Panc1 (cell line): ENCODE measurements around the gene GPHN. TPM values are rescaled to one million over a fixed set of nuclear protein-coding genes. Genes with fewer than 3 reads are reported as not detected.

ENCODE experiments used
- ATAC-seq: fragments of 200-7000 bp; cut with Tn5 transposase; 2 replicates; pipeline ENCODE4 v1.9.1; 2020; ENCODE audit warnings: mild to moderate bottlenecking, moderate library complexity
- BruUV-seq: library from RNA; stranded (reverse); fragments of 400-500 nt; replicated peaks from 2 replicates; lab custom pipeline; 2021; lab: Mats Ljungman, UMichigan
- CTCF ChIA-PET: fragments of 300-600 bp; sonication (Branson Sonifier 250); formaldehyde crosslinking; loops from one replicate; lab custom pipeline; 2022; ENCODE audit warnings: antibody characterized with exemption; lab: Charles Lee
- POLR2A ChIA-PET: fragments of 300-600 bp; sonication (Branson Sonifier 250); formaldehyde crosslinking; loops from one replicate; lab custom pipeline; 2022; ENCODE audit warnings: antibody characterized with exemption; lab: Charles Lee
- DNase-seq: peaks from one replicate; pipeline ENCODE4 v3.0.0-alpha.2; 2010; ENCODE audit warnings: low read depth, low spot score
- H3K27ac ChIP-seq: 2 replicates; pipeline ENCODE4 v1.5.1; 2011; ENCODE audit warnings: mild to moderate bottlenecking, low read length, inconsistent platforms
- H3K27me3 ChIP-seq: fragments of 200-500 bp; sonication (Bioruptor generic); 2 replicates; pipeline ENCODE4 v1.6.0; 2014; ENCODE audit warnings: low read length, inconsistent platforms; ENCODE audit not compliant: control insufficient read depth, insufficient read depth
- H3K36me3 ChIP-seq: fragments of 200-500 bp; sonication (Bioruptor generic); 2 replicates; pipeline ENCODE4 v1.5.1; 2014; ENCODE audit warnings: inconsistent platforms, mild to moderate bottlenecking, low read length, moderate library complexity; ENCODE audit not compliant: control insufficient read depth, insufficient read depth
- H3K4me1 ChIP-seq: 2 replicates; pipeline ENCODE4 v1.5.1; 2011; ENCODE audit warnings: inconsistent platforms, mild to moderate bottlenecking, low read length, moderate library complexity; ENCODE audit not compliant: control insufficient read depth, insufficient read depth
- H3K4me3 ChIP-seq, 2 experiments: 2 replicates each; pipeline ENCODE4 v1.5.1; 2011 to 2012; ENCODE audit warnings: low read depth in 2 of 2, low read length in 2 of 2, mild to moderate bottlenecking in 2 of 2, inconsistent platforms in 1 of 2, moderate library complexity in 1 of 2
- H3K9me3 ChIP-seq: fragments of 200-500 bp; sonication (Bioruptor generic); 2 replicates; pipeline ENCODE4 v1.5.1; 2014; ENCODE audit warnings: low read depth, mild to moderate bottlenecking, inconsistent platforms, low read length, moderate library complexity; ENCODE audit not compliant: control insufficient read depth, insufficient read depth
- CTCF ChIP-seq: fragments of 450-650 bp; IDR thresholded peaks from 2 replicates; pipeline ENCODE4 v1.5.1; 2017; ENCODE audit warnings: mild to moderate bottlenecking
- POLR2AphosphoS5 ChIP-seq: IDR thresholded peaks from 2 replicates; pipeline ENCODE4 v1.6.1; 2012; ENCODE audit warnings: mild to moderate bottlenecking, low read depth, low read length, moderate library complexity
- REST ChIP-seq, 2 experiments: IDR thresholded peaks; 2 replicates each; pipeline ENCODE4 v1.6.1; 2011 to 2012; ENCODE audit warnings: low read depth in 2 of 2, control low read depth in 1 of 2, low read length in 1 of 2, mild to moderate bottlenecking in 1 of 2, moderate library complexity in 1 of 2; ENCODE audit not compliant: insufficient read depth in 1 of 2
- SIN3A ChIP-seq: IDR thresholded peaks from 2 replicates; pipeline ENCODE4 v1.6.1; 2012; ENCODE audit warnings: low read depth, mild to moderate bottlenecking, low read length, moderate library complexity, borderline replicate concordance; ENCODE audit not compliant: insufficient read depth
- TCF7L2 ChIP-seq: IDR thresholded peaks from 2 replicates; pipeline ENCODE4 v1.6.1; 2011; ENCODE audit warnings: mild to moderate bottlenecking, low read depth, low read length, inconsistent platforms
- in situ Hi-C: cut with HindIII; loops from 2 replicates; pipeline ENCODE4 v1.10.0; 2016; ENCODE audit warnings: low sequenced_read_pairs, low pct_unique_long_range_greater_than_20kb
- intact Hi-C: fragments of 100-400 bp; cut with micrococcal nuclease; formaldehyde crosslinking; loops from one replicate; pipeline ENCODE4 v1.10.0; 2022; ENCODE audit not compliant: unreplicated experiment
- total RNA-seq: library from RNA; stranded (reverse); gene quantifications from one replicate; pipeline ENCODE4 v1.2.1, GENCODE V29; 2021; ENCODE audit not compliant: unreplicated experiment

GPHN gene
- total RNA-seq, 1 experiment from 2014 or later, result 26.6 TPM

GRCh38 chr14:66471584-66471983 lies 36.4 kb upstream of the GPHN start:
- in situ Hi-C loops (no loop called here), intact Hi-C loops (no loop called here)
- TF ChIP-seq TCF7L2 (no peak), SIN3A (no peak), POLR2AphosphoS5 (no peak), REST (IDR thresholded peaks at IDR 0.05; ENCODE audit: insufficient read depth in 1 of 2, low read depth in 2 of 2, low read length in 1 of 2) (no peak), CTCF (no peak)
- no TSS peak for BruUV-seq
- ATAC-seq (no peak), DNase-seq (no peak)
- POLR2A ChIA-PET, result no interaction called here
- Histone ChIP-seq H3K27ac (no peak overlapping the region), H3K36me3 (no peaks in the 10 kb centered on the region), H3K4me3 (no peak overlapping the region), H3K4me1 (no peaks in the 10 kb centered on the region), H3K27me3 (no peaks in the 10 kb centered on the region), H3K9me3 (peaks cover 6% of the 10 kb centered on the region; the same call in 1 of the 2 replicates)
- CTCF ChIA-PET, result no interaction called here

GRCh38 chr14:66472251-66472650 lies 35.7 kb upstream of the GPHN start:
- Histone ChIP-seq H3K4me3 (no peak overlapping the region), H3K27ac (no peak overlapping the region), H3K27me3 (no peaks in the 10 kb centered on the region), H3K36me3 (no peaks in the 10 kb centered on the region), H3K9me3 (peaks cover 6% of the 10 kb centered on the region; the same call in 1 of the 2 replicates), H3K4me1 (no peaks in the 10 kb centered on the region)
- BruUV-seq, result no TSS peak
- CTCF ChIA-PET, result no interaction called here
- in situ Hi-C loops, result no loop called here
- intact Hi-C loops, result no loop called here
- POLR2A ChIA-PET, result no interaction called here
- ATAC-seq (no peak), DNase-seq (no peak)
- TF ChIP-seq POLR2AphosphoS5 (no peak), TCF7L2 (no peak), REST (IDR thresholded peaks at IDR 0.05; ENCODE audit: insufficient read depth in 1 of 2, low read depth in 2 of 2, low read length in 1 of 2) (no peak), CTCF (no peak), SIN3A (no peak)
